Endothelial cell of umbilical vein (primary cell): Measurements from ENCODE around the gene GRID1. TPM values are rescaled to one million over a fixed set of nuclear protein-coding genes. Genes with fewer than 3 reads are reported as not detected.

Source experiments
- BruUV-seq: library from RNA; stranded (reverse); fragments of 400-500 nt; replicated peaks from 2 replicates; lab custom pipeline; 2021; lab: Mats Ljungman, UMichigan
- CTCF ChIA-PET: fragments of 300-600, 350-600 bp; sonication (Branson Sonifier 250); formaldehyde crosslinking; loops from one replicate; lab custom pipeline; 2021; ENCODE audit warnings: antibody characterized with exemption, inconsistent platforms; lab: Charles Lee
- POLR2A ChIA-PET: fragments of 300-600, 350-600 bp; sonication (Branson Sonifier 250); formaldehyde crosslinking; loops from one replicate; lab custom pipeline; 2021; ENCODE audit warnings: antibody characterized with exemption, inconsistent platforms; lab: Charles Lee
- DNase-seq: peaks from one replicate; pipeline ENCODE4 v3.0.0-alpha.2; 2011; ENCODE audit warnings: low read depth, low spot score
- FAIRE-seq: peaks from 2 replicates; lab custom pipeline; 2011; peaks lifted over from hg19 to GRCh38; lab: Jason Lieb, UNC
- H2AFZ ChIP-seq: 2 replicates; pipeline ENCODE4 v1.6.0; 2012; ENCODE audit warnings: low read depth, low read length, control low read depth, inconsistent platforms
- H3K27ac ChIP-seq: 2 replicates; pipeline ENCODE4 v1.5.1; 2011; ENCODE audit warnings: low read depth, mild to moderate bottlenecking, control low read depth, low read length, moderate library complexity; ENCODE audit not compliant: insufficient read depth
- H3K27me3 ChIP-seq, 2 experiments: 2 replicates each; pipeline versions ENCODE4 v1.6.0 to v1.6.1; 2011; ENCODE audit warnings: low read length in 2 of 2, mixed read lengths in 1 of 2; ENCODE audit not compliant: control insufficient read depth in 2 of 2, insufficient read depth in 2 of 2
- H3K36me3 ChIP-seq, 2 experiments: 2 replicates in 1 of 2; 3 replicates in 1 of 2; pipeline ENCODE4 v1.5.1; 2011; ENCODE audit warnings: low read length in 2 of 2, mild to moderate bottlenecking in 1 of 2, moderate library complexity in 1 of 2; ENCODE audit not compliant: control insufficient read depth in 2 of 2, insufficient read depth in 2 of 2; ENCODE audit errors: extremely low read depth in 1 of 2
- H3K4me1 ChIP-seq: 3 replicates; pipeline ENCODE4 v1.5.1; 2011; ENCODE audit warnings: mild to moderate bottlenecking, low read length; ENCODE audit not compliant: control insufficient read depth, insufficient read depth; ENCODE audit errors: extremely low read depth
- H3K4me2 ChIP-seq: 2 replicates; pipeline ENCODE4 v1.6.1; 2011; ENCODE audit warnings: low read length, control low read depth, mixed read lengths; ENCODE audit not compliant: insufficient read depth
- H3K4me3 ChIP-seq, 3 experiments: fragments of 200-600 bp in 1 of 3; sonication (generic), shearing (Covaris generic) in 1 of 3; replicated peaks in 1 of 3; 2 replicates each; pipeline ENCODE4 v1.5.1; 2011 to 2016; ENCODE audit warnings: control low read depth in 3 of 3, low read length in 3 of 3, mild to moderate bottlenecking in 2 of 3, inconsistent platforms in 1 of 3, low read depth in 1 of 3, moderate library complexity in 1 of 3; ENCODE audit not compliant: insufficient read depth in 1 of 3
- H3K79me2 ChIP-seq: 2 replicates; pipeline ENCODE4 v1.6.0; 2012; ENCODE audit warnings: low read length, inconsistent platforms; ENCODE audit not compliant: control insufficient read depth, insufficient read depth
- H3K9ac ChIP-seq: replicated peaks from 2 replicates; pipeline ENCODE3; 2011; ENCODE audit warnings: low read length, control low read depth; ENCODE audit not compliant: insufficient read depth; ENCODE audit errors: extremely low read depth
- H3K9me1 ChIP-seq: replicated peaks from 3 replicates; pipeline ENCODE4 v1.6.0; 2011; ENCODE audit warnings: mild to moderate bottlenecking, low read length; ENCODE audit not compliant: control insufficient read depth, insufficient read depth; ENCODE audit errors: extremely low read depth
- H3K9me3 ChIP-seq: replicated peaks from 2 replicates; pipeline ENCODE4 v1.5.1; 2012; ENCODE audit warnings: low read length, inconsistent platforms; ENCODE audit not compliant: control insufficient read depth, insufficient read depth
- H4K20me1 ChIP-seq: replicated peaks from 2 replicates; pipeline ENCODE3; 2011; ENCODE audit warnings: mild to moderate bottlenecking, low read length; ENCODE audit not compliant: control insufficient read depth, insufficient read depth; ENCODE audit errors: extremely low read depth
- CTCF ChIP-seq, 2 donors: IDR thresholded peaks; 1 replicate in 1 of 2; 2 replicates in 1 of 2; pipeline ENCODE4 v1.5.1; 2011; ENCODE audit warnings: low read length in 2 of 2, mild to moderate bottlenecking in 2 of 2, moderate library complexity in 2 of 2, control low read depth in 1 of 2, inconsistent platforms in 1 of 2, low read depth in 1 of 2; ENCODE audit not compliant: insufficient read depth in 1 of 2; ENCODE audit errors: extremely low read depth in 1 of 2
- EZH2 ChIP-seq: IDR thresholded peaks from 2 replicates; pipeline ENCODE4 v1.6.1; 2012; ENCODE audit warnings: borderline replicate concordance, low read depth, mild to moderate bottlenecking, moderate library complexity, low read length, inconsistent platforms; ENCODE audit not compliant: severe bottlenecking
- FOS ChIP-seq: IDR thresholded peaks from 2 replicates; pipeline ENCODE4 v1.6.1; 2011; ENCODE audit warnings: mild to moderate bottlenecking, low read length, moderate library complexity, borderline replicate concordance; ENCODE audit not compliant: insufficient read depth
- GATA2 ChIP-seq: IDR thresholded peaks from 2 replicates; pipeline ENCODE4 v1.7.0; 2011; ENCODE audit warnings: low read depth, mild to moderate bottlenecking, moderate library complexity, mixed read lengths, low read length; ENCODE audit not compliant: insufficient read length, insufficient read depth
- JUN ChIP-seq: IDR thresholded peaks from 2 replicates; pipeline ENCODE4 v1.6.1; 2011; ENCODE audit warnings: borderline replicate concordance, low read depth; ENCODE audit not compliant: insufficient read length, insufficient read depth
- MAX ChIP-seq: IDR thresholded peaks from 2 replicates; pipeline ENCODE4 v1.6.1; 2011; ENCODE audit not compliant: insufficient read depth, insufficient read length
- MYC ChIP-seq: IDR thresholded peaks from one replicate; pipeline ENCODE4 v1.6.1; 2011; ENCODE audit warnings: mild to moderate bottlenecking, low read depth, low read length
- POLR2A ChIP-seq: IDR thresholded peaks from 2 replicates; pipeline ENCODE4 v1.6.1; 2012; ENCODE audit warnings: low read depth, mild to moderate bottlenecking, control low read depth, low read length
- POLR2AphosphoS5 ChIP-seq: IDR thresholded peaks from 2 replicates; pipeline ENCODE4 v1.6.1; 2012; ENCODE audit warnings: low read depth, mild to moderate bottlenecking, control low read depth, low read length, moderate library complexity; ENCODE audit not compliant: insufficient read depth
- dilution Hi-C: fragments of 300-500 bp; cut with MboI; formaldehyde crosslinking; loops from one replicate; pipeline ENCODE4 v1.15.0; 2019; ENCODE audit warnings: low sequenced_read_pairs; ENCODE audit not compliant: extremely low pct_ligation_motif_present
- intact Hi-C: fragments of 100-400 bp; cut with micrococcal nuclease; formaldehyde crosslinking; loops from one replicate; pipeline ENCODE4 v1.10.0; 2022
- polyA plus RNA-seq, 4 experiments: library from polyadenylated mRNA; depleted of rRNA in 3 of 4; stranded (reverse) in 3 of 4; unstranded in 1 of 4; fragments of >200 nt; gene quantifications; 2 replicates each; pipeline versions ENCODE4 v1.2.1 to v1.2.3, GENCODE V29; 2011 to 2012; ENCODE audit warnings: missing spikeins in 1 of 4
- total RNA-seq: library from RNA; stranded (reverse); gene quantifications from 2 replicates; pipeline ENCODE4 v1.2.3, GENCODE V29; 2021

GRID1 gene
- total and polyA plus RNA-seq, 2 donors (not counting 3 experiments of a cell fraction or from before 2014, with no cell fraction given), result not detected

GRCh38 chr10:85851934-85852333 lies 514.7 kb downstream of the GRID1 start:
- intact Hi-C loops, result no loop called here
- FAIRE-seq, result no peak
- Histone ChIP-seq H3K4me3 (no peak overlapping the region), H4K20me1 (no peaks in the 10 kb centered on the region), H3K4me2 (no peak overlapping the region), H3K4me1 (no peaks in the 10 kb centered on the region), H3K9ac (no peak overlapping the region), H3K36me3 (no peaks in the 10 kb centered on the region), H3K9me1 (no peaks in the 10 kb centered on the region), H3K9me3 (peaks cover 5% of the 10 kb centered on the region), H3K27me3 (no peaks in the 10 kb centered on the region), H3K79me2 (no peaks in the 10 kb centered on the region), H2AFZ (no peak overlapping the region), H3K27ac (no peak overlapping the region)
- TF ChIP-seq JUN (no peak), MYC (no peak), POLR2A (no peak), FOS (no peak), EZH2 (no peak), MAX (no peak), GATA2 (no peak), CTCF (IDR thresholded peaks at IDR 0.05; ENCODE audit: extremely low read depth in 1 of 2, insufficient read depth in 1 of 2, low read depth in 1 of 2, low read length in 2 of 2) (no peak), POLR2AphosphoS5 (no peak)
- no TSS peak for BruUV-seq
- dilution Hi-C loops, result no loop called here
- no peak for DNase-seq
- ChIA-PET POLR2A (no interaction called here), CTCF (no interaction called here)
